HG03139 (cell line): ENCODE measurements around the gene SSBP2.

Source experiments
- ATAC-seq: cut with Tn5 transposase; IDR thresholded peaks from one replicate; pipeline ENCODE4 v1.9.1; 2021; ENCODE audit not compliant: unreplicated experiment

The SSBP2 gene

DNA sequence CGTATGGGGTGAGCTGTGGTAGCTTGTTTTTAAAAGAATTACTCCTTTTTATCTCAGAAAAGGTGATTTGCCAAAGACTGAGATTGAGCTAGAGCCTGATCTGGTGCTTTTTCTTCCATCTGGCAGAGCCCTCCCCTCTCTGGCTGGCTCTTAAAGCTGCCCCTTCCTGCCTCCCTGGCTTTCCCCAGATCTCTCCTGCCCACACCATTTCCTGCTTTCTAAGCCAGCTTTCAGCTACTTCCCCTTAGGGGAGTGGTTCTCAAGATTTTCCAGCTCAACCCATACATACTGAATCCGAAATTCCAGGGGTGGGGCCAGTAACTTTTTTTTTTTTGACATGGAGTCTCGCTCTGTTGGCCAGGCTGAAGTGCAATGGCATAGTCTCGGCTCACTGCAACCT lies 352.2 kb downstream of the SSBP2 start:
- ATAC-seq: no peak

GRCh38 chr5:81397176-81397575 lies 353.7 kb downstream of the SSBP2 start:
- no peak for ATAC-seq

- ATAC-seq: no peak
These were observed 355.6 kb downstream of the SSBP2 start for GRCh38 chr5:81395262-81395661.

- ATAC-seq: no peak
These were observed 356.8 kb downstream of the SSBP2 start, which contains the start of gene ACOT12 for GRCh38 chr5:81393783-81394718. TSS of gene ACOT12 (minus strand) at chr5:81394134. CDS start at chr5:81394114, 20 bp downstream.

- no peak for ATAC-seq
These were observed 357.5 kb downstream of the SSBP2 start for GRCh38 chr5:81393430-81393782.

DNA sequence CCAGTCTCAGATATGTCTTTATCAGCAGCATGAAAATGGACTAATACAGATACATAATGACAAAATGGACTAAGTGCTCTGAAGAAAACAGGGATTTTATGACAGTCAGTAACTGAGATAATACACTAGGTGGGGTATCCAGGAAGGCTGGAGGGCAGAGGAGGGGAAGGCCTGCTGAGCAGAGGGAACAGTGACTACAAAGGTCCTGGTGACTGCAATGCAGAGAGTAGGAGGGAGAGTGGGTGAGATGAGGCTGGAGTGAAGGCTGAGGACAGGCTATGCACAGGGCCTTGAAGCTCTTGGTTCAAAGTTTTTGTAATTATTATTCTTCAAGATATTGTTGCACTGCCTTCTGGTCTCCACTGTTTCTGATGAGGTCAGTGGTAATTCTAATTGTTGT lies 361.9 kb downstream of the SSBP2 start:
- no peak for ATAC-seq

- no peak for ATAC-seq
These were observed 362.7 kb downstream of the SSBP2 start for GRCh38 chr5:81388169-81388568.

DNA sequence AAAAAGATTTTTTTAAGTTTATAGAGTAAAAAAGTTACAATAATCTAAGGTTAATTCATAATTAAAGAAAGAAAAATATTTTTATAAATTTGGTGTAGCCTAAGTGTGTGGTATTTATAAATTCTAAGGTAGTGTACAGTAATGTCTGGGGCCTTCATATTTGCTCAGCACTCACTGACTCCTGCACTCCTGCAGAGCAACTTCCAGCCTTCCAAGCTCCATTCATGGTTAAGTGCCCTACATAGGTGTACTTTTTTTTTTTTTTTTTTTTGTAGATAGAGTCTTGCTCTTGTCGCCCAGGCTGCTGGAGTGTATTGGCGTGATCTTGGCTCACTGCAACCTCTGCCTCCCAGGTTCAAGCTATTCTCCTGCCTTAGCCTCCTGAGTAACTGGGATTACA lies 367.0 kb downstream of the SSBP2 start:
- ATAC-seq: no peak

GRCh38 chr5:81371354-81371876 lies 379.5 kb downstream of the SSBP2 start:
- no peak for ATAC-seq

- ATAC-seq: no peak
These were observed 380.0 kb downstream of the SSBP2 start for GRCh38 chr5:81370912-81371311.

DNA sequence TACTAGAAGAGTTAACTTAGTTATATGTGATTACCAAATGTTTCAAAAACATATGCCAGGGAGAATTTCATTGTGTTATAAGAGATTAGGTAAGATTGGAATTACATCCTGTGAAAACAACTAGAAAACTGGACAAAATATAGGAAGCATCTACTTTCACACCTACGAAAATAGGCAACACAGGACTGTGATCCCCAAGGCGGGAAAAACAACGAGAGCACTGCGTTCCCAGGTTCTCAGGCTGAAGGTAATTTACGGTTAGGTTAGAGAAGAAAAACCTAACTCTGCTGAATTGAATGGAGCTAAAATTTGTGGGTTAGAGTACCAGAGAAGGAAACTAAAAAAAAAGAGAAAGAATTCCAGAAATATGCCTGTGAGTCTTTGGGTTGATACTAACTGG lies 385.4 kb downstream of the SSBP2 start:
- ATAC-seq: no peak

DNA sequence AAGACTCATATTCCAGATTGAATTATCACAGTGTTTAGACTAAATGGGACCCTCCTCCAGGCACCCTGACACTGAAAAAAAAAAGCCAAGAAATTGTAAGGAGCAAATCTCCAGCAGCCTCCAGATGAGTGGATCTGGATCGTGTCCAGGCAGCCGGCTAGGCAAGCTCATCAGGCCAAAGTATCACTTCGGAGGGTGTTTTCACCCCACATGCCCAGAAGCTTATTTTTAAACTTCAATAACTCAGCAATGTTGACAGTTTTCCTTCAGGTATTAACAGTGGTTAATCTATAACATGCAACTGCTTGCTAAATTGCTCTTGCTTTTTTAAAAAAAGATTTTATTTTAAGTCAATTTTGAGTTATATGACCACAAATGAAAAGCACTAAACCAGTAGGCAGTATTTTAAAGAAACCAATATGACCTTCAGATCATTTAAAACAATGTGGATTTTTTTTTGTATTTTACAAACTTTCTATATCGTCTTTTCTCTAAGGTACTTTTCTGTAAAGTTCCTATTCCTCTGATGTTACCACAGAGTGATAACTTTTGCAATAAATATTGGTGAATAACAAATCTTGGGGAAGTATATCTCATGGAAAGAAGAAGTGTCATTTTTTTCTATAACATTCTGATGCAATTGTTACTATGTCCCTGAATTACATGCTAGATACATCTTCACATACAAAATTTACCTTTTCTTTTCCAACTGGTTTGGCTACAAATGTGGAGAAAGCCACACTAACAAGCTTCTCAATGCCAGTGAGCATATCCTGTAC lies 387.6 kb downstream of the SSBP2 start:
- no peak for ATAC-seq
